ENCODE measurements around the gene SCG5.

Gene SCG5

GRCh38 chr15:32636908-32637567, 4.5 kb upstream of the SCG5 start:
- Histone ChIP-seq H3K27ac (no peak overlapping the region), H3K27me3 (peaks cover 17% of the 10 kb centered on the region), H3K4me1 (ENCODE audit: control insufficient read depth in 1 of 2, insufficient read depth in 1 of 2, low read depth in 1 of 2, low read length in 1 of 2) (no peaks in the 10 kb centered on the region), H3K36me3 (peaks cover 53% of the 10 kb centered on the region), H3K4me3 (ENCODE audit: low read depth in 1 of 2, low read length in 1 of 2) (no peak overlapping the region), H3K9me3 (no peaks in the 10 kb centered on the region)
- TF ChIP-seq CTCF (IDR thresholded peaks at IDR 0.05): no peak

GRCh38 chr15:32637704-32638103, 3.8 kb upstream of the SCG5 start:
- H3K27me3 ChIP-seq: peaks cover 24% of the 10 kb centered on the region
- H3K4me3 ChIP-seq (ENCODE audit: low read depth in 1 of 2, low read length in 1 of 2): no peak overlapping the region
- peaks cover 53% of the 10 kb centered on the region for H3K36me3 ChIP-seq
- H3K27ac ChIP-seq: no peak overlapping the region
- no peak for TF ChIP-seq CTCF (IDR thresholded peaks at IDR 0.05)
- H3K4me1 ChIP-seq (ENCODE audit: control insufficient read depth in 1 of 2, insufficient read depth in 1 of 2, low read depth in 1 of 2, low read length in 1 of 2): no peaks in the 10 kb centered on the region
- H3K9me3 ChIP-seq: no peaks in the 10 kb centered on the region

- peaks cover 30% of the 10 kb centered on the region for H3K27me3 ChIP-seq
- no peak overlapping the region for H3K27ac ChIP-seq
- H3K4me3 ChIP-seq (ENCODE audit: low read depth in 1 of 2, low read length in 1 of 2): no peak overlapping the region
- H3K9me3 ChIP-seq: no peaks in the 10 kb centered on the region
- no peak for TF ChIP-seq CTCF (IDR thresholded peaks at IDR 0.05)
- no peaks in the 10 kb centered on the region for H3K4me1 ChIP-seq (ENCODE audit: control insufficient read depth in 1 of 2, insufficient read depth in 1 of 2, low read depth in 1 of 2, low read length in 1 of 2)
- H3K36me3 ChIP-seq: peaks cover 23% of the 10 kb centered on the region
Observed at GRCh38 chr15:32642667-32643435, 1.3 kb downstream of the SCG5 start.

- Histone ChIP-seq H3K4me1 (ENCODE audit: control insufficient read depth in 1 of 2, insufficient read depth in 1 of 2, low read depth in 1 of 2, low read length in 1 of 2) (no peaks in the 10 kb centered on the region), H3K9me3 (no peaks in the 10 kb centered on the region), H3K4me3 (ENCODE audit: low read depth in 1 of 2, low read length in 1 of 2) (no peak overlapping the region), H3K27ac (no peak overlapping the region), H3K27me3 (peaks cover 30% of the 10 kb centered on the region), H3K36me3 (peaks cover 23% of the 10 kb centered on the region)
- TF ChIP-seq CTCF (IDR thresholded peaks at IDR 0.05): no peak
Observed at GRCh38 chr15:32643907-32644445, 2.5 kb downstream of the SCG5 start.

- H3K27ac ChIP-seq: no peak overlapping the region
- peaks cover 12% of the 10 kb centered on the region for H3K36me3 ChIP-seq
- no peak overlapping the region for H3K4me3 ChIP-seq (ENCODE audit: low read depth in 1 of 2, low read length in 1 of 2)
- no peaks in the 10 kb centered on the region for H3K4me1 ChIP-seq (ENCODE audit: control insufficient read depth in 1 of 2, insufficient read depth in 1 of 2, low read depth in 1 of 2, low read length in 1 of 2)
- no peak for TF ChIP-seq CTCF (IDR thresholded peaks at IDR 0.05)
- peaks cover 21% of the 10 kb centered on the region for H3K27me3 ChIP-seq
- H3K9me3 ChIP-seq: no peaks in the 10 kb centered on the region
Observed at GRCh38 chr15:32646291-32646690, 4.8 kb downstream of the SCG5 start.
